Measurements from ENCODE around the gene HSPA9.

Gene HSPA9

GRCh38 chr5:138553437-138554095, 21.6 kb downstream of the HSPA9 start:
- ATAC-seq (no peak), DNase-seq (no peak)
- Mint-ChIP-seq H3K27me3 (no peaks in the 10 kb centered on the region), H3K9me3 (no peaks in the 10 kb centered on the region), H3K4me3 (no peak overlapping the region), H3K27ac (no peak overlapping the region), H3K4me1 (peaks cover 9% of the 10 kb centered on the region)

- no peak overlapping the region for H3K4me3 Mint-ChIP-seq
- no peaks in the 10 kb centered on the region for H3K9me3 Mint-ChIP-seq
- DNase-seq, result no peak
- peak; percentile 18 for ATAC-seq
- H3K27me3 Mint-ChIP-seq, result no peaks in the 10 kb centered on the region
- no peak overlapping the region for H3K27ac Mint-ChIP-seq
- peaks cover 18% of the 10 kb centered on the region for H3K4me1 Mint-ChIP-seq
Observed at GRCh38 chr5:138552657-138553056, 22.5 kb downstream of the HSPA9 start.

- Mint-ChIP-seq H3K4me1 (peaks cover 48% of the 10 kb centered on the region), H3K27me3 (no peaks in the 10 kb centered on the region)
Observed at GRCh38 chr5:138549414-138549813, 25.8 kb downstream of the HSPA9 start.

GRCh38 chr5:138545919-138546562, 29.2 kb downstream of the HSPA9 start:
- peak overlapping the region; percentile 29 to 96 for H3K27ac Mint-ChIP-seq
- no peak for DNase-seq
- H3K9me3 Mint-ChIP-seq, result no peaks in the 10 kb centered on the region
- H3K4me3 Mint-ChIP-seq, result peak overlapping the region in 1 of 2 donors; percentile 69
- H3K4me1 Mint-ChIP-seq, result peaks cover 64% of the 10 kb centered on the region
- ATAC-seq, result no peak
- no peaks in the 10 kb centered on the region for H3K27me3 Mint-ChIP-seq

More at GRCh38 chr5:138549414-138549813, 25.8 kb downstream of the HSPA9 start:
- no peak overlapping the region for H3K4me3 Mint-ChIP-seq
- no peaks in the 10 kb centered on the region for H3K9me3 Mint-ChIP-seq
- peak overlapping the region in 1 of 2 donors; percentile 61 for H3K27ac Mint-ChIP-seq
- ATAC-seq, result no peak
- no peak for DNase-seq

- no peaks in the 10 kb centered on the region for H3K9me3 Mint-ChIP-seq
- H3K4me1 Mint-ChIP-seq, result peaks cover 72% of the 10 kb centered on the region
- H3K27ac Mint-ChIP-seq, result peak overlapping the region; percentile 98 to 100
- peak overlapping the region; percentile 89 to 98 for H3K4me3 Mint-ChIP-seq
- DNase-seq (no peak), ATAC-seq (no peak)
- H3K27me3 Mint-ChIP-seq, result no peaks in the 10 kb centered on the region
Observed at GRCh38 chr5:138544181-138545134, 30.7 kb downstream of the HSPA9 start.

- Mint-ChIP-seq H3K4me3 (peak overlapping the region; percentile 89 to 98), H3K4me1 (peaks cover 76% of the 10 kb centered on the region), H3K9me3 (no peaks in the 10 kb centered on the region), H3K27ac (peak overlapping the region; percentile 98 to 100), H3K27me3 (no peaks in the 10 kb centered on the region)
- DNase-seq, result no peak
- peak; percentile 75 for ATAC-seq
Observed at GRCh38 chr5:138543730-138544104, 31.5 kb downstream of the HSPA9 start.

GRCh38 chr5:138542956-138543729, 32.1 kb downstream of the HSPA9 start, which contains the start of gene ETF1:
Gene ETF1, minus strand, starts transcription at chr5:138543236. Its CDS starts 318 bp downstream, at chr5:138542918.
- no peaks in the 10 kb centered on the region for H3K9me3 Mint-ChIP-seq
- peak; percentile 100 for DNase-seq
- H3K4me3 Mint-ChIP-seq, result peak within 1 kb of the TSS; percentile 89 to 98
- peak; percentile 94 for ATAC-seq
- H3K4me1 Mint-ChIP-seq, result peaks cover 76% of the 10 kb centered on the region
- H3K27ac Mint-ChIP-seq, result peak within 1 kb of the TSS; percentile 98 to 100
- H3K27me3 Mint-ChIP-seq, result no peaks in the 10 kb centered on the region

GRCh38 chr5:138542180-138542955, 32.8 kb downstream of the HSPA9 start:
- peak overlapping the region; percentile 98 to 100 for H3K27ac Mint-ChIP-seq
- peak; percentile 52 for ATAC-seq
- no peaks in the 10 kb centered on the region for H3K9me3 Mint-ChIP-seq
- H3K4me1 Mint-ChIP-seq, result peaks cover 70% of the 10 kb centered on the region
- DNase-seq, result no peak
- no peaks in the 10 kb centered on the region for H3K27me3 Mint-ChIP-seq
- H3K4me3 Mint-ChIP-seq, result peak overlapping the region; percentile 89 to 98

GRCh38 chr5:138541511-138542179, 33.6 kb downstream of the HSPA9 start:
- no peaks in the 10 kb centered on the region for H3K9me3 Mint-ChIP-seq
- ATAC-seq, result no peak
- H3K4me3 Mint-ChIP-seq, result peak overlapping the region; percentile 89 to 98
- H3K27ac Mint-ChIP-seq, result peak overlapping the region; percentile 98 to 100
- no peak for DNase-seq
- no peaks in the 10 kb centered on the region for H3K27me3 Mint-ChIP-seq
- peaks cover 70% of the 10 kb centered on the region for H3K4me1 Mint-ChIP-seq

- Mint-ChIP-seq H3K4me3 (peak overlapping the region; percentile 43 to 55), H3K27ac (no peak overlapping the region), H3K27me3 (no peaks in the 10 kb centered on the region), H3K4me1 (peaks cover 63% of the 10 kb centered on the region), H3K9me3 (no peaks in the 10 kb centered on the region)
- ATAC-seq, result no peak
- no peak for DNase-seq
Observed at GRCh38 chr5:138539791-138540190, 35.4 kb downstream of the HSPA9 start.

GRCh38 chr5:138538943-138539627, 36.1 kb downstream of the HSPA9 start:
- ATAC-seq, result no peak
- no peaks in the 10 kb centered on the region for H3K9me3 Mint-ChIP-seq
- peaks cover 56% of the 10 kb centered on the region for H3K4me1 Mint-ChIP-seq
- no peak overlapping the region for H3K4me3 Mint-ChIP-seq
- no peaks in the 10 kb centered on the region for H3K27me3 Mint-ChIP-seq
- DNase-seq, result no peak
- peak overlapping the region in 1 of 2 donors; percentile 72 for H3K27ac Mint-ChIP-seq

GRCh38 chr5:138536665-138537315, 38.4 kb downstream of the HSPA9 start:
- no peak overlapping the region for H3K4me3 Mint-ChIP-seq
- peaks cover 70% of the 10 kb centered on the region for H3K4me1 Mint-ChIP-seq
- H3K27me3 Mint-ChIP-seq, result no peaks in the 10 kb centered on the region

GRCh38 chr5:138536215-138536614, 39.0 kb downstream of the HSPA9 start:
- Mint-ChIP-seq H3K27ac (peak overlapping the region in 1 of 2 donors; percentile 61), H3K4me3 (peak overlapping the region in 1 of 2 donors; percentile 6), H3K4me1 (peaks cover 68% of the 10 kb centered on the region), H3K9me3 (no peaks in the 10 kb centered on the region), H3K27me3 (no peaks in the 10 kb centered on the region)
- ATAC-seq (peak; percentile 33), DNase-seq (no peak)

More at GRCh38 chr5:138536665-138537315, 38.4 kb downstream of the HSPA9 start:
- DNase-seq (no peak), ATAC-seq (peak; percentile 82)
- no peak overlapping the region for H3K27ac Mint-ChIP-seq
- H3K9me3 Mint-ChIP-seq, result no peaks in the 10 kb centered on the region
